ENCODE measurements around the gene CARNS1.

DNA sequence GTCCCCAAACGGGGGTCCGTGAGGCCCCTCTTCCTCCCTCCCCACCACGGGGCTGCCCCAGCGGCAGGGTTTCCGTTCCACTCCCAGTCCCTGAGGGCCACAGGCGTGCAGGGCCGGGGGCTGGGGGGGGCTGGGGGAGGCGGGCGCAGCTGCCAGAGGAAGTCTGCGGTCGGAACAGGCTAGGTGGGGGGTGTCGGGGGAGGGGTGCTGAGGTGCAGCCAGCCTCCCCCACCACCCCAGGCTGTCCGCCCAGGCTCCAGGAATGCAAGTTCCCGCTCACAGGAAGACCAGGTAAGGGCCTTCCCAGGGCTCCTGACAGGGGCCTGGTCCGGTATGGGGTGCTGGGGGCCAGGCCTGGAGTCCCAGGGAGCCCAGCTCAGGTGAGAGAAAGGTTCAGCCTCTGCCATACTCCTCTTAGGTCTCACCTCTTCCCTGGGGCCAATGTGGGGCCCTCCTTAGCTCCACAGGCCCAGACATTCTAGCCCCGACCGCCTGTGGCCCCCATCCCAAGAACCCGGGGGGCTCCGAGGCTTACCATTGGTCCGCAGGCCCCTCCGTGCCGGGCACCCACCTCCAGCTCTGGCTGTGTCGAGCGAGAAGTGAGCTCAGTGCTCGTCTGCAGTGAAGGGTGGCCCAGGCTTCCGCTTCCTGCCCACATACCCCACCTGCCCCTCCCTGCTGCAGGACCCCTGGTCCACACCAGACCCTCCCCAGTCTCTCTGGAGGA, 21.8 kb downstream of the CARNS1 start, which contains the start of gene PTPRCAP:
- no peak for TF ChIP-seq HDGF (IDR thresholded peaks at IDR 0.05; ENCODE audit: borderline replicate concordance)
- no peak for TF ChIP-seq ZNF384 (IDR thresholded peaks at IDR 0.05)
- TF ChIP-seq SP1 (IDR thresholded peaks at IDR 0.05) = no peak
- TF ChIP-seq FOXK2 (IDR thresholded peaks at IDR 0.05) = no peak
- no peak for TF ChIP-seq BHLHE40 (IDR thresholded peaks at IDR 0.05; ENCODE audit: borderline replicate concordance)
- no peak for TF ChIP-seq NFRKB (IDR thresholded peaks at IDR 0.05)
- TF ChIP-seq, protein P1, sequence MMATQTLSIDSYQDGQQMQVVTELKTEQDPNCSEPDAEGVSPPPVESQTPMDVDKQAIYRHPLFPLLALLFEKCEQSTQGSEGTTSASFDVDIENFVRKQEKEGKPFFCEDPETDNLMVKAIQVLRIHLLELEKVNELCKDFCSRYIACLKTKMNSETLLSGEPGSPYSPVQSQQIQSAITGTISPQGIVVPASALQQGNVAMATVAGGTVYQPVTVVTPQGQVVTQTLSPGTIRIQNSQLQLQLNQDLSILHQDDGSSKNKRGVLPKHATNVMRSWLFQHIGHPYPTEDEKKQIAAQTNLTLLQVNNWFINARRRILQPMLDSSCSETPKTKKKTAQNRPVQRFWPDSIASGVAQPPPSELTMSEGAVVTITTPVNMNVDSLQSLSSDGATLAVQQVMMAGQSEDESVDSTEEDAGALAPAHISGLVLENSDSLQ (IDR thresholded peaks at IDR 0.05) = no peak
- no peak for TF ChIP-seq FOXA1 (IDR thresholded peaks at IDR 0.05)
- TF ChIP-seq TARDBP (IDR thresholded peaks at IDR 0.05) = no peak
- no peak for TF ChIP-seq L3MBTL2 (conservative IDR thresholded peaks at IDR 0.05)
- TF ChIP-seq LEF1 (IDR thresholded peaks at IDR 0.05; ENCODE audit: borderline replicate concordance) = no peak
- TF ChIP-seq FOXM1 (IDR thresholded peaks at IDR 0.05; ENCODE audit: borderline replicate concordance) = no peak
- no peak for TF ChIP-seq ARNT (IDR thresholded peaks at IDR 0.05)
- no peak for TF ChIP-seq CTBP1 (IDR thresholded peaks at IDR 0.05; ENCODE audit: borderline replicate concordance)
